GM06990 (cell line): Measurements from ENCODE around the gene TTC39C.

ENCODE experiments used
- DNase-seq: peaks from one replicate; pipeline ENCODE4 v3.0.0-alpha.2; 2011; ENCODE audit not compliant: insufficient read length; ENCODE audit errors: extremely low read depth
- H3K27me3 ChIP-seq: replicated peaks from 2 replicates; pipeline ENCODE4 v1.6.0; 2011; ENCODE audit warnings: low read length; ENCODE audit not compliant: control insufficient read depth, insufficient read depth
- H3K36me3 ChIP-seq: 2 replicates; pipeline ENCODE4 v1.5.1; 2011; ENCODE audit warnings: low read length; ENCODE audit not compliant: control insufficient read depth, insufficient read depth
- H3K4me3 ChIP-seq: replicated peaks from 2 replicates; pipeline ENCODE4 v1.5.1; 2011; ENCODE audit warnings: low read depth, mild to moderate bottlenecking, control low read depth, low read length
- TF ChIP-seq, protein P1 (sequence below): IDR thresholded peaks from 2 replicates; pipeline ENCODE4 v1.5.1; 2011; ENCODE audit warnings: low read length, control low read depth, mild to moderate bottlenecking, inconsistent platforms; ENCODE audit not compliant: insufficient read depth, poor library complexity, severe bottlenecking

TTC39C gene

DNA sequence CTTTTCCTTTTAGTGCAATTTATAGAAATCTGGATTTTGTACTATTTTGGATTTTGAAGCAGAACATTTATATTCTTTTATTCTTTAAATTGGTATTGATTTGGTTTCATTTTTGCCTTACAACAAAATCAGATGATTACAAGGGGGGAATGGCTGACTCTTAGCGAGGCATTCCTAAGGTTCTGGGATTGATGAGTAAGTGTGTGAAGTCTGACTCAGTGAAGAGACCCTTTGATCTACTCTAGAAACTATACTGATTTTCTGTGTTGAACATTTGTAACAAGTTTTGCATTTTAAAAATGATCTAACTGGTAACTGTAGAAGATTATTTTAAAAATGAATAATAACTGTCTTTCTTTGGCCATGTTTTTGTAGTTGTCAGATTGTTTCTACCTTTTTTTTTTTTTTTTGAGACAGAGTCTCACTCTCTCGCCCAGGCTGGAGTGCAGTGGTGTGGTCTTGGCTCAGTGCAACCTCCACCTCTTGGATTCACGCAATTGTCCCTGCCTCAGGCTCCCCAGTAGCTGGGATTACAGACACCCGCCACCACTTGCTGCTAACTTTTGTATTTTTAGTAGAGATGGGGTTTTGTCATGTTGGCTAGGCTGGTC, 48.7 kb downstream of the TTC39C start:
- DNase-seq, result no peak
- H3K4me3 ChIP-seq, result no peak overlapping the region
- H3K27me3 ChIP-seq, result no peaks in the 10 kb centered on the region
- TF ChIP-seq, protein P1, sequence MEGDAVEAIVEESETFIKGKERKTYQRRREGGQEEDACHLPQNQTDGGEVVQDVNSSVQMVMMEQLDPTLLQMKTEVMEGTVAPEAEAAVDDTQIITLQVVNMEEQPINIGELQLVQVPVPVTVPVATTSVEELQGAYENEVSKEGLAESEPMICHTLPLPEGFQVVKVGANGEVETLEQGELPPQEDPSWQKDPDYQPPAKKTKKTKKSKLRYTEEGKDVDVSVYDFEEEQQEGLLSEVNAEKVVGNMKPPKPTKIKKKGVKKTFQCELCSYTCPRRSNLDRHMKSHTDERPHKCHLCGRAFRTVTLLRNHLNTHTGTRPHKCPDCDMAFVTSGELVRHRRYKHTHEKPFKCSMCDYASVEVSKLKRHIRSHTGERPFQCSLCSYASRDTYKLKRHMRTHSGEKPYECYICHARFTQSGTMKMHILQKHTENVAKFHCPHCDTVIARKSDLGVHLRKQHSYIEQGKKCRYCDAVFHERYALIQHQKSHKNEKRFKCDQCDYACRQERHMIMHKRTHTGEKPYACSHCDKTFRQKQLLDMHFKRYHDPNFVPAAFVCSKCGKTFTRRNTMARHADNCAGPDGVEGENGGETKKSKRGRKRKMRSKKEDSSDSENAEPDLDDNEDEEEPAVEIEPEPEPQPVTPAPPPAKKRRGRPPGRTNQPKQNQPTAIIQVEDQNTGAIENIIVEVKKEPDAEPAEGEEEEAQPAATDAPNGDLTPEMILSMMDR, result no peak
- H3K36me3 ChIP-seq, result peaks cover 2% of the 10 kb centered on the region

DNA sequence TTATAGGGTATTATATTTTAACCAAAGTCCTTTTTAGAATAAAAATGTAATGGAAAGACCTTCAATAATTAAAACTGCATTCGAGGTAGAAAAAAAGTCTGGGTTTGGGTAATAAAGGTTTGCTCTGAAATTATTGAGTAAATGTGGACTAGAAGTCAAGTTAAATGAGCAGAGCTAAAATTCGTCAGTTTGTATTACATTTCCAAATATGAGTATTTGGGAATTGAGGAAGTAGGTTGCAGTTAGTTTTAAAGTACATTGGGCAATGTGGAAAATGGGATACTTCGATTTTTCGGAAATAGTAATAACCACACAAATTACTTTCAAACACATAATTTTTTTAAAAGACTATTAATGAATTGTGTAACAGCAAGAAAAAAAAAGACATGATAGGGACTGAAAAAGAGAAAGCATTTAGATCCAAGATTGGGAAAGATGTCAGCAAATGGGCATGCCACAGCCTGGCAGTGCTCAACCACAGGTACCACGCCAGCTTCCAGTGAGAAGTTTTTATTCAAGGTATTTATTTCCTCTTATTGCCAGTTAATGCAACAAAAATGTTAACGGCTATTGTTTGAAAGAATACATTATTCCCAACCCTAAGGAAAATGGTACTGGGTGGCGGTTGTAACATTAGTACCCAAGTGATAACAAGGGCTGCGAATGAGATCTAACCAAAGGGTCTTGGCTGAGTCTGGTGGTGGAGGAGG, 50.0 kb downstream of the TTC39C start:
- TF ChIP-seq, protein P1, result no peak
- DNase-seq, result no peak
- H3K27me3 ChIP-seq, result no peaks in the 10 kb centered on the region
- peaks cover 2% of the 10 kb centered on the region for H3K36me3 ChIP-seq
- no peak overlapping the region for H3K4me3 ChIP-seq

DNA sequence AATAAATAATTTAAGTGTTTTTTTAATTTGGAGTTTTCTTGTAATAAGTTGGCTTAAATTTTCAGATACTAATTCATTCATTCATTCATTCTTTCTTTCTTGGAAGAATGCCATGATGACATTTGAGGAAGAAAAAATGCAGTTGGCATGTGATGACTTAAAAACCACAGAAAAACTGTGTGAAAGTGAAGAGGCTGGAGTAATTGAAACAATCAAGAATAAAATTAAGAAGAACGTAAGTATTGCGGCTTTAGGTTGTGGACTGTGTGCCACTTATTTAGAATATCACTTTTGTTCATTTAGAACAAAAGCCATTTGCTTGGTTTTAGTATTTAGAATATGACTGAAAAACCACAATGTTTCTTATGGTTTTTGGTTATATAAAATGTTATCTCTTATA, 51.4 kb downstream of the TTC39C start:
- Histone ChIP-seq H3K27me3 (no peaks in the 10 kb centered on the region), H3K4me3 (no peak overlapping the region), H3K36me3 (peaks cover 2% of the 10 kb centered on the region)
- DNase-seq, result no peak
- TF ChIP-seq, protein P1, result no peak

DNA sequence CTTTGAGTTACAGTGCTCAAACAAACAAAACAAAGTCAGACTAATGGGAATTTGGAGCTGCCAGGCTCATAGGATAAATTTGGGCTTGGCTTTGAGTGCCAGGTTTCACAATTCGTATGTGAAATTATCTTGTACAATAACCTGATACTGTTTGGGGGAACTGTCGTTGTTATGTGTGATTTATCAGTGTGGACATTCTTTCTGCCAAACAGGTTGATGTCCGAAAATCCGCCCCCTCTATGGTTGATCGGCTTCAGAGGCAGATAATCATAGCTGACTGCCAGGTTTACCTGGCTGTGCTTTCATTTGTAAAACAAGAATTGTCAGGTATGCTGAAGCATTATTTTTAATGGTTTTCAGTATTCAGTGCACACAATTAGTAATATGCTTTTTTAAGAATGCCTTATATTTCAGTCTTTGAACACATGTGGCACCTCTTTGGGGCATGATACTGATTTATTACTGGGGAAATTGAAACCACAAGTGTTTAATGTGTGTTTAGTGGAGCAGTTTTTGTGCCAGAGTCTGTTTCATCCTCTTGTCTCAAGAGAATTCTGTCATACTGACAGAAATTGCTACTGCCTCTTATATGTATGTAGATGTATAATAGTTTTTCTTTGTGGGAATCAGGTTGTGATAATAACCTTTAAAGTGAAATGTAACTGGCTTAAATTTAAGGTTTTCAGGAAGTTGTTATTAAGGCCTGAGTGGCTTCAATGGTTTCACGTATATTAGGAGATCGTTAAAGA, 54.6 kb downstream of the TTC39C start:
- Histone ChIP-seq H3K27me3 (no peaks in the 10 kb centered on the region), H3K4me3 (no peak overlapping the region), H3K36me3 (peaks cover 4% of the 10 kb centered on the region)
- no peak for DNase-seq
- TF ChIP-seq, protein P1, result no peak

DNA sequence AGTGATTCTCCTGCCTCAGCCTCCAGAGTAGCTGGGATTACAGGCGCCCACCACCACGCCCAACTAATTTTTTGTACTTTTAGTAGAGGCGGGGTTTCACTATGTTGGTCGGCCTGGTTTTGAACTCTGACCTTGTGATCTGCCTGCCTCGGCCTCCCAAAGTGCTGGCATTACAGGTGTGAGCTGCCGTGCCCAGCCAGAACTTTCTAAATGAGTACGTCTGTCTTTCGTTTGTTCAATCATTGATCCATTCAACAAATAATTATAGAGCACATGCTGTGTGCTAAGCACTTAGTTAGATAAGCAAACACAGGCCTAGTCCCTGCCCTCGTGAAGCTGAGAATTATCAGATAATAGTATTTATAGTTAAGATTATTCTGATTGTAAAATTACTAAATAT, 56.5 kb downstream of the TTC39C start:
- TF ChIP-seq, protein P1, result no peak
- no peaks in the 10 kb centered on the region for H3K27me3 ChIP-seq
- H3K36me3 ChIP-seq, result peaks cover 4% of the 10 kb centered on the region
- DNase-seq, result no peak
- H3K4me3 ChIP-seq, result no peak overlapping the region
